ENCODE measurements around the gene ZNF469. TPM values are rescaled to one million over a fixed set of nuclear protein-coding genes. Genes with fewer than 3 reads are reported as not detected.
A peak's percentile ranks its signal among the peaks of the same experiment; 100 is the strongest.

ZNF469 gene
- total and polyA plus RNA-seq, 9 of the 15 experiments (the other 6 are each of a cell fraction or from before 2014, with no cell fraction given) = 0.01 to 0.04 TPM; not detected in 7

GRCh38 chr16:88333848-88334777 lies 48.6 kb upstream of the ZNF469 start (continued):
- no peak for TF ChIP-seq ZNF512 (tag; IDR thresholded peaks at IDR 0.05)
- TF ChIP-seq CLOCK (CRISPR knock-in tag; IDR thresholded peaks at IDR 0.05; ENCODE audit: borderline replicate concordance) = no peak
- TF ChIP-seq BCOR (IDR thresholded peaks at IDR 0.05) = peak; percentile 75
- no peak for TF ChIP-seq POLR2H (tag; IDR thresholded peaks at IDR 0.05; ENCODE audit: low read depth)
- no peak for TF ChIP-seq HMG20B (CRISPR knock-in tag; IDR thresholded peaks at IDR 0.05)
- no peak for TF ChIP-seq PCBP2 (IDR thresholded peaks at IDR 0.05; ENCODE audit: low read depth, low read length, poor library complexity, severe bottlenecking)
- TF ChIP-seq CREB1 (IDR thresholded peaks at IDR 0.05) = no peak
- no peak for TF ChIP-seq CREB1 (CRISPR knock-in tag; IDR thresholded peaks at IDR 0.05)
- TF ChIP-seq SUPT5H (IDR thresholded peaks at IDR 0.05) = peak; percentile 81
- TF ChIP-seq SP2 (IDR thresholded peaks at IDR 0.05; ENCODE audit: extremely low read depth, low read depth, low read length, poor library complexity, severe bottlenecking) = no peak
- peak; percentile 41; the same call in 1 of the 2 replicates for TF ChIP-seq ZEB2 (IDR thresholded peaks at IDR 0.05)
- TF ChIP-seq CBFA2T3 (IDR thresholded peaks at IDR 0.05) = 0 out of 2 replicates have a peak, but pooled peaks have one; percentile 6
- no peak for TF ChIP-seq ETV1 (tag; conservative IDR thresholded peaks at IDR 0.05; ENCODE audit: low read depth)
- TF ChIP-seq PCBP1 (IDR thresholded peaks at IDR 0.05; ENCODE audit: low read depth, low read length, poor library complexity, severe bottlenecking) = no peak
- no peak for TF ChIP-seq ZNF354B (CRISPR knock-in tag; IDR thresholded peaks at IDR 0.05)
- no peak for TF ChIP-seq GTF3C2 (IDR thresholded peaks at IDR 0.05; ENCODE audit: borderline replicate concordance, extremely low read depth, insufficient read length)
- TF ChIP-seq ZNF449 (CRISPR knock-in tag; IDR thresholded peaks at IDR 0.05) = no peak

All from K562 (cell line).